Astrocyte (in vitro differentiated cells and primary cell): ENCODE results near the gene CLEC16A.

Experiments
- EZH2 ChIP-seq: IDR thresholded peaks from 2 replicates; pipeline ENCODE4 v1.6.1; 2012; ENCODE audit warnings: mild to moderate bottlenecking, low read length, inconsistent platforms; ENCODE audit not compliant: insufficient read depth
- TF ChIP-seq, protein P1 (sequence below): IDR thresholded peaks from 2 replicates; pipeline ENCODE4 v1.5.1; 2011; ENCODE audit warnings: low read depth, mild to moderate bottlenecking, inconsistent platforms, low read length, moderate library complexity; ENCODE audit not compliant: insufficient read depth

DNA sequence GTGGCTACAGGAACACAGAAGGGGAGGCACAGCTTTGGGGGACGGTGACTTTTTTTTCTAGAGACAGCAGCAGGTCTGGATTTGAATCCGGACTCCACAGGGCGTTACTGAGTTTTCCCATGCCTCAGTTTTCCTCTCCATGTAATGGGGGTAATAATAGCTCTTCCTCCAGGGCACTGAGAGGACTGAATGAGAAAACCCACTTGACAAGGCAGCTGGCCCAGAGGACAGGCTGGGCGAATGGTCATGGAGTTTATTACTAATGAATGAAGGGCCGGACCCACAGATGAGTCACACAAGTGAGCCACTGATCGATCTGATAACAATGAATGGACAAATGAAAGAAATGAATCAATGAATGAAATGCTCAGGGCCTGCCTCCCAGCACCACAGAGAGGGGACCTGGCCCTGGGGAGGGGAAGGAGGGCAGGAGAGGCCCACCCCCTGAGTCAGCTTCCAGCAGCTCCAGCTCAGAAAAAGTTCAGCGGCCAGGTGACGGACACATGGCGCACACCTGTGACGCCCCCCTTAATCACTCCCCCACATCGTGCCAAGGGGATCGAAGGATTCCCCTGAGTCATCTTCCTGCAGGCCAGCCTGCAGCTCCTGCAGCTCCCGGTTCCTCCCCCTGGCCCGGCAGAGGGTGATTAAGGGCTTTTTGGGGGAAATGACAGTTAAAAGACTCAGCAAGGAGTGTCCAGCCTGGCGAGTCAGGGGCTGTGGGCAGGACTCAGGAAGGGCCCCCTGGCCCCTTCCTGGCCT, 257.3 kb downstream of the CLEC16A start:
- TF ChIP-seq, protein P1, sequence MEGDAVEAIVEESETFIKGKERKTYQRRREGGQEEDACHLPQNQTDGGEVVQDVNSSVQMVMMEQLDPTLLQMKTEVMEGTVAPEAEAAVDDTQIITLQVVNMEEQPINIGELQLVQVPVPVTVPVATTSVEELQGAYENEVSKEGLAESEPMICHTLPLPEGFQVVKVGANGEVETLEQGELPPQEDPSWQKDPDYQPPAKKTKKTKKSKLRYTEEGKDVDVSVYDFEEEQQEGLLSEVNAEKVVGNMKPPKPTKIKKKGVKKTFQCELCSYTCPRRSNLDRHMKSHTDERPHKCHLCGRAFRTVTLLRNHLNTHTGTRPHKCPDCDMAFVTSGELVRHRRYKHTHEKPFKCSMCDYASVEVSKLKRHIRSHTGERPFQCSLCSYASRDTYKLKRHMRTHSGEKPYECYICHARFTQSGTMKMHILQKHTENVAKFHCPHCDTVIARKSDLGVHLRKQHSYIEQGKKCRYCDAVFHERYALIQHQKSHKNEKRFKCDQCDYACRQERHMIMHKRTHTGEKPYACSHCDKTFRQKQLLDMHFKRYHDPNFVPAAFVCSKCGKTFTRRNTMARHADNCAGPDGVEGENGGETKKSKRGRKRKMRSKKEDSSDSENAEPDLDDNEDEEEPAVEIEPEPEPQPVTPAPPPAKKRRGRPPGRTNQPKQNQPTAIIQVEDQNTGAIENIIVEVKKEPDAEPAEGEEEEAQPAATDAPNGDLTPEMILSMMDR: no peak
- TF ChIP-seq EZH2: no peak
